ENCODE measurements around the gene ABTB2.

DNA sequence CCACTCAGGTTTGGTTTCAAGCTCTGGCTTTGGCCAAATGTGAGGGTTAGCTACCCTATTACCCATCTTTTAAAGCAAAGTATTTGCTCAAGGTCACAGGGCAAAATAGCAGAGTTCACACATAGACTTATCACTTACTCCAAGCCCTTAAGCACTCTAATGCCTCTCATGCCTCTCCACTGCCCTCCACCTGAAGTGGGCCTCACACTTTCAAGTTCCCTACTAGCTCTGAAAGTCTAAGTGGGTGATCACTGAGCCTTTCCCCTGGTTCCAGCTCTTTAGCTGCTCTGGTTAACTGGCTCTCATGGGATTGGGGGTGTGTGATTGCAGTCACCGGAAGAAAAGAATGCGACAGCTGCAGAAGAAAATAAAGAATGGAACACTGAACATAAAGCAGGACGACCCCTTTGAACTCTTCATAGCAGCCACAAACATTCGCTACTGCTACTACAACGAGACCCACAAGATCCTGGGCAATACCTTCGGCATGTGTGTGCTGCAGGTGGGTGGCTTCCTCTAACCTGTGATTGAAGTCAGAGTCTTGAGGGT, 246.0 kb downstream of the ABTB2 start:
- no peak for TF ChIP-seq POLR2AphosphoS5 (IDR thresholded peaks at IDR 0.05)
- TF ChIP-seq, protein P1, sequence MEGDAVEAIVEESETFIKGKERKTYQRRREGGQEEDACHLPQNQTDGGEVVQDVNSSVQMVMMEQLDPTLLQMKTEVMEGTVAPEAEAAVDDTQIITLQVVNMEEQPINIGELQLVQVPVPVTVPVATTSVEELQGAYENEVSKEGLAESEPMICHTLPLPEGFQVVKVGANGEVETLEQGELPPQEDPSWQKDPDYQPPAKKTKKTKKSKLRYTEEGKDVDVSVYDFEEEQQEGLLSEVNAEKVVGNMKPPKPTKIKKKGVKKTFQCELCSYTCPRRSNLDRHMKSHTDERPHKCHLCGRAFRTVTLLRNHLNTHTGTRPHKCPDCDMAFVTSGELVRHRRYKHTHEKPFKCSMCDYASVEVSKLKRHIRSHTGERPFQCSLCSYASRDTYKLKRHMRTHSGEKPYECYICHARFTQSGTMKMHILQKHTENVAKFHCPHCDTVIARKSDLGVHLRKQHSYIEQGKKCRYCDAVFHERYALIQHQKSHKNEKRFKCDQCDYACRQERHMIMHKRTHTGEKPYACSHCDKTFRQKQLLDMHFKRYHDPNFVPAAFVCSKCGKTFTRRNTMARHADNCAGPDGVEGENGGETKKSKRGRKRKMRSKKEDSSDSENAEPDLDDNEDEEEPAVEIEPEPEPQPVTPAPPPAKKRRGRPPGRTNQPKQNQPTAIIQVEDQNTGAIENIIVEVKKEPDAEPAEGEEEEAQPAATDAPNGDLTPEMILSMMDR (IDR thresholded peaks at IDR 0.05) = no peak
